ENCODE results near the gene TBC1D24.
"Not testable (repeated sequence)": the region's sequence is repeated elsewhere in the genome, so short reads cannot be mapped to it uniquely, and the experiment has no call there.

Gene TBC1D24

DNA sequence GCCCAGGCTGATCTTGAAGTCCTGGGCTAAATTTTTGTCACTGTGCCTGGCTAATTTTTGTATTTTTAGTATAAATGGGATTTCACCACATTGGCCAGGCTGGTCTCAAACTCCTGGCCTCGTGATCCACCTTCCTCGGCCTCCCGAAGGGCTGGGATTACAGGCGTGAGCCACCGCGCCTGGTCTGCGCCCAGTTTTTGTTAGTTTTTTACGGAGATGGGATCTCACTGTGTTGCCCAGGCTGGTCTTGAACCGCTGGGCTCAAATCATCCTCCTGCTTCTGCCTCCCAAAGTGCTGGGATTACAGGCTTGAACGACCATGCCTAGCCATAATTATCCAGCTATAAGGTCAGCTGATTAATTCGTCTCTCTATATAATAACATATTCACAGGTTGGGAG, 59.0 kb downstream of the TBC1D24 start:
- no peak for DNase-seq

- not testable (repeated sequence) for DNase-seq
These were observed 59.4 kb downstream of the TBC1D24 start for GRCh38 chr16:2534335-2534734.

- DNase-seq, result no peak
These were observed 60.7 kb downstream of the TBC1D24 start for GRCh38 chr16:2535625-2536013.

GRCh38 chr16:2537451-2538379, 62.8 kb downstream of the TBC1D24 start, which contains the start of gene PDPK1:
Gene PDPK1, plus strand, starts transcription at chr16:2538021. Its CDS starts 92 bp downstream, at chr16:2538113.
- peak; percentile 63 for DNase-seq

- DNase-seq, result not testable (repeated sequence)
These were observed 64.4 kb downstream of the TBC1D24 start for GRCh38 chr16:2539192-2539844.

GRCh38 chr16:2539845-2540458, 65.0 kb downstream of the TBC1D24 start:
- not testable (repeated sequence) for DNase-seq

DNA sequence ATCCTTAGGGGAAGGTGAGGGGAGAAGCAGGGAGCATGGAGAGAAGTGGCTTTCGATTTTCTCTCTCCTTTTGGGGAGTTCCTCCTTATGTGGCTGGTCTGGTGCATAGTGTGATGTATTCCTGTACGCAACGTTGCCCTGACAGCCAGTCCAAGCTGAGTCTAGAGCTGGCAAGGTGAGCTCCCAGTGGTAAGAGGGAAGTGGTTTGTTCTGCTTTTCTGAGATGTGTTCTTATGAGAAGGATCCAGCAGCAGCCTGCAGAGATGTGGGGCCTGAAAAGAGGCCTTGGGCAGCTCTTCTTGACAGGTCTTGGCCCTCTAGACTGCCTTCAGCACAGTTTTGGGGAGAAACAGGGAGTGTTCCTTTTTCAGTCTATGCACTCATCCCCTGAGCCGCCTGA, 66.0 kb downstream of the TBC1D24 start:
- DNase-seq, result not testable (repeated sequence)

DNA sequence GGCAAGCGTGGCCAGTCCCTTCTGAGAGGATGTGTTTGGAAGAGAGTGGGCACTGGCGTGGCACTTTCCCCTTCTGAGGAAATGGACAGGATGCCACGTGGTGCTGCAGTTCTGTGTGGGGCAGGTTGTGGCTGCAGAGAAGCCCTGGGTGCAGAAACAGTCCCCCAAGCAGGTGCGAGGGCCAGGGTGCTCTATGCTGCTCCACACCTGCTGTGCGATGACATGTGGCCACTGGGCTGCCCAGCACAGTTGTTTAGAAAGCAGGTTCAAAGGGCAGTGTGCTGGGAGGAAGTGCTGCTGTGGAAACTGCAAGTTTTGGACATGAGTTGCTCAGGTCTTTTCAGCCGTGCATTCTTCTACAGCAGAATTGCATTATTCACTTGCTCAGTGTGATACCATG, 66.5 kb downstream of the TBC1D24 start:
- DNase-seq, result not testable (repeated sequence)

DNA sequence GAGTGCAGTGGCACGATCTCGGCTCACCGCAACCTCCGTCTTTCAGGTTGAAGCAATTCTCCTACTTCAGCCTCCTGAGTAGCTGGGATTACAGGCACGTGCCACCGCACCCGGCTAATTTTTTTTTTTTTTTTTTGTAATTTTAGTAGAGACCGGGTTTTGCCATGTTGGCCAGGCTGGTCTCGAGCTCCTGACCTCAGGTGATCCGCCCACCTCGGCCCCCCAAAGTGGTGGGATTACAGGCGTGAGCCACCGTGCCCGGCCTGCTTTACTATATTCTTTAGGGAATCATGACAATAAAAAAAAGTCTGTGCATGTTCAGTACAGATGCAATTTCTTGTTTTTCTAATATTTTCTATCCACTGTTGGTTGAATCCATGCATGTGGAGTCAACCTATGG, 68.8 kb downstream of the TBC1D24 start:
- DNase-seq, result not testable (repeated sequence)

DNA sequence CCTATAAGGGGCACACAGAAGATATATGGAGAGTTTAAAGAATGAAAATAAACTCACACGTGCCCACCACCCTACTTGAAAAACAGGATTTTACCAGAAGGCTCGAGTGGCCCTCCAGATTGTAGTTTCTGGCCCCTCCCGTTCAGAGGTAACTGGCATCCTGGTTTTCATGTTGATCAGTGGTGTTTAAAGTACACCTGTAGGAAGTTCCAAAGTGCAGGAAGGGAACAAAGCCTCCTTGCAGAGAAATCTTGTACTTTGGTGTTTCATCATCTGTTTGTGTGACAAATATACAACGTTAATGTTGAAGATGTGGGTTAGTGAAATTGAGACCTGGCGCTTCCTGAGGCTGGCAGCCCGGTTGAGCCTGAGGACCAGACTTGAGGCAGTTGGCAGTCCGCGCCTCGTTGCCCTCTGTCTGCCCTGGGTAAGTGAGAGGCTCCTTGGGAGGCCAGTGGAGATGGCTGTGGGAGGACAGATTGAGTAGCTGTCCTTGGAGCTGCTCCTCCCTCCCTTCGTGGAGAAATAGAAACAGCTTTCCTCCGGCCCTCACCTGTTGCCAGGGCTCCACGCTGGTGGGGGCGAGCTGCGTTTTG, 75.5 kb downstream of the TBC1D24 start:
- DNase-seq, result not testable (repeated sequence)

DNA sequence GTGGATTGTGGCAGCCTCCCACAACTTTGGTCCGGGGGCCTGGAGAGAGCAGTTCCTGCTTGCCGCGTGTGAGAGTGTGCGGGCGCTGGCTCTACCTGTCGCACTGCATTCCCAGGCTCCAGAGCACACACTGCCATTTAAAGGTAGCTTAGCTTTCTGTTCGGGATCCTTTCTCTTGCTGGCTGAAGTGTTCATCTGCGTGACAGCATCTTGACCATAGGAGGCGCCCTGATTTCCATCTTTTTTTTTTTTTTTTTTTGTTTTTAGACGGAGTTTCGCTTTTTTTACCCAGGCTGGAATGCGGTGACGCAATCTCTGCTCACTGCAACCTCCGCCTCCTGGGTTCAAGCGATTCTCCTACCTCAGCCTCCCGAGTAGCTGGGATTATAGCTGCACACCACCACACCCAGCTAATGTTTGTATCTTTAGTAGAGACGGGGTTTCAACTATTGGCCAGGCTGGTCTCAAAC, 76.5 kb downstream of the TBC1D24 start:
- DNase-seq, result not testable (repeated sequence)

- DNase-seq, result not testable (repeated sequence)
These were observed 79.9 kb downstream of the TBC1D24 start for GRCh38 chr16:2554709-2555425.
